ENCODE results near the gene MAN2B2.

The MAN2B2 gene

GRCh38 chr4:6606465-6607235 lies 31.7 kb downstream of the MAN2B2 start:
- Histone ChIP-seq H3K9me3 (ENCODE audit: insufficient read depth, low read length) (no peaks in the 10 kb centered on the region), H3K4me2 (ENCODE audit: low read length) (no peak overlapping the region), H3K27ac (ENCODE audit: low read length) (no peak overlapping the region), H3K79me2 (ENCODE audit: low read length) (no peaks in the 10 kb centered on the region), H4K20me1 (ENCODE audit: insufficient read depth, low read length) (no peaks in the 10 kb centered on the region), H3K9ac (ENCODE audit: low read length) (no peak overlapping the region), H2AFZ (ENCODE audit: low read depth, low read length) (no peak overlapping the region), H3K4me1 (ENCODE audit: low read length) (no peaks in the 10 kb centered on the region), H3K4me3 (ENCODE audit: low read length) (no peak overlapping the region), H3K36me3 (replicated peaks; ENCODE audit: low read depth, low read length) (peaks cover 15% of the 10 kb centered on the region), H3K27me3 (ENCODE audit: low read depth, low read length) (no peaks in the 10 kb centered on the region)
- TF ChIP-seq EZH2phosphoT487 (IDR thresholded peaks at IDR 0.05; ENCODE audit: low read depth) = no peak
- TF ChIP-seq, protein P1, sequence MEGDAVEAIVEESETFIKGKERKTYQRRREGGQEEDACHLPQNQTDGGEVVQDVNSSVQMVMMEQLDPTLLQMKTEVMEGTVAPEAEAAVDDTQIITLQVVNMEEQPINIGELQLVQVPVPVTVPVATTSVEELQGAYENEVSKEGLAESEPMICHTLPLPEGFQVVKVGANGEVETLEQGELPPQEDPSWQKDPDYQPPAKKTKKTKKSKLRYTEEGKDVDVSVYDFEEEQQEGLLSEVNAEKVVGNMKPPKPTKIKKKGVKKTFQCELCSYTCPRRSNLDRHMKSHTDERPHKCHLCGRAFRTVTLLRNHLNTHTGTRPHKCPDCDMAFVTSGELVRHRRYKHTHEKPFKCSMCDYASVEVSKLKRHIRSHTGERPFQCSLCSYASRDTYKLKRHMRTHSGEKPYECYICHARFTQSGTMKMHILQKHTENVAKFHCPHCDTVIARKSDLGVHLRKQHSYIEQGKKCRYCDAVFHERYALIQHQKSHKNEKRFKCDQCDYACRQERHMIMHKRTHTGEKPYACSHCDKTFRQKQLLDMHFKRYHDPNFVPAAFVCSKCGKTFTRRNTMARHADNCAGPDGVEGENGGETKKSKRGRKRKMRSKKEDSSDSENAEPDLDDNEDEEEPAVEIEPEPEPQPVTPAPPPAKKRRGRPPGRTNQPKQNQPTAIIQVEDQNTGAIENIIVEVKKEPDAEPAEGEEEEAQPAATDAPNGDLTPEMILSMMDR (IDR thresholded peaks at IDR 0.05; ENCODE audit: low read depth, low read length) = no peak

- Histone ChIP-seq H3K4me1 (ENCODE audit: low read length) (no peaks in the 10 kb centered on the region), H3K79me2 (ENCODE audit: low read length) (no peaks in the 10 kb centered on the region), H3K27me3 (ENCODE audit: low read depth, low read length) (no peaks in the 10 kb centered on the region), H3K4me3 (ENCODE audit: low read length) (no peak overlapping the region), H3K36me3 (replicated peaks; ENCODE audit: low read depth, low read length) (peaks cover 15% of the 10 kb centered on the region), H3K27ac (ENCODE audit: low read length) (no peak overlapping the region), H3K4me2 (ENCODE audit: low read length) (no peak overlapping the region), H2AFZ (ENCODE audit: low read depth, low read length) (no peak overlapping the region), H3K9me3 (ENCODE audit: insufficient read depth, low read length) (no peaks in the 10 kb centered on the region), H4K20me1 (ENCODE audit: insufficient read depth, low read length) (no peaks in the 10 kb centered on the region), H3K9ac (ENCODE audit: low read length) (no peak overlapping the region)
- no peak for TF ChIP-seq EZH2phosphoT487 (IDR thresholded peaks at IDR 0.05; ENCODE audit: low read depth)
- TF ChIP-seq, protein P1 (IDR thresholded peaks at IDR 0.05; ENCODE audit: low read depth, low read length) = no peak
These were observed 32.5 kb downstream of the MAN2B2 start for GRCh38 chr4:6607368-6608055.

DNA sequence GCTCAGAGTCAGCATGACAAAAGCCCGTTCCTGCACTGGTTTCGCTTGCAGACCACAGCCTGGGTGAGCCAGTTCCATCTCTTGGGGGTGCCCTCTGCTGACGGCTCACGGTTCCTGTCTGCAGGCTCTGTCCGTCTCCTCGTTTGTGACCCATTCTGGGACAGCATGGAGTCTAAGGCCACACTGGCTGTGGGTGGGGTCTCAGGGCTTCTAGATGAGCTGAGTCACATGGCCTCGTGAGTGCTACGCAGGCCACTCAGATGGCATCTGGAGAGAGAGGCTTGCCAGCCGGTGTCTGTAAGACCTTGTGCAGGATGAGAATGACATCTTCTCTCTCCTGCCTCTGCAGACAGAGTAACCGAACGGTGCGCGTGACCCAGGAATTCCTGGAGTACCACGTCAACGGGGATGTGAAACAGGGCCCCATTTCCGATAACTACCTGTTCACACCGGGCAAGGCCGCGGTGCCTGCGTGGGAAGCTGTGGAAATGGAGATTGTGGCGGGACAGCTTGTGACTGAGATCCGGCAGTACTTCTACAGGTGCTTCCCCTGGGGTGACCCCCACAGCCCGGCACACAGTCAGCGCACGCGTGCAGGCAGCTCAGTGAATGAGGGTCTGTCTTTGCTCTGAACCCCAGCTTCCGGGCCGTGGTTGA lies 33.9 kb downstream of the MAN2B2 start:
- no peaks in the 10 kb centered on the region for H3K9me3 ChIP-seq (ENCODE audit: insufficient read depth, low read length)

More for the DNA sequence above, 33.9 kb downstream of the MAN2B2 start:
- TF ChIP-seq EZH2phosphoT487 (IDR thresholded peaks at IDR 0.05; ENCODE audit: low read depth) = no peak
- TF ChIP-seq, protein P1 (IDR thresholded peaks at IDR 0.05; ENCODE audit: low read depth, low read length) = no peak
- Histone ChIP-seq H3K4me3 (ENCODE audit: low read length) (no peak overlapping the region), H3K79me2 (ENCODE audit: low read length) (no peaks in the 10 kb centered on the region), H3K9ac (ENCODE audit: low read length) (no peak overlapping the region), H2AFZ (ENCODE audit: low read depth, low read length) (no peak overlapping the region), H3K27me3 (ENCODE audit: low read depth, low read length) (no peaks in the 10 kb centered on the region), H3K36me3 (replicated peaks; ENCODE audit: low read depth, low read length) (peaks cover 15% of the 10 kb centered on the region), H3K4me1 (ENCODE audit: low read length) (no peaks in the 10 kb centered on the region), H3K27ac (ENCODE audit: low read length) (no peak overlapping the region), H4K20me1 (ENCODE audit: insufficient read depth, low read length) (no peaks in the 10 kb centered on the region), H3K4me2 (ENCODE audit: low read length) (no peak overlapping the region)
